ENCODE data around the gene NDUFA11.

The NDUFA11 gene

GRCh38 chr19:5932146-5932545 lies 28.6 kb upstream of the NDUFA11 start:
- no peak for DNase-seq

- DNase-seq, result no peak
These were observed 27.7 kb upstream of the NDUFA11 start for GRCh38 chr19:5931251-5931650.

GRCh38 chr19:5929625-5930024 lies 26.0 kb upstream of the NDUFA11 start:
- no peak for DNase-seq

- DNase-seq, result no peak
These were observed 25.6 kb upstream of the NDUFA11 start for GRCh38 chr19:5929179-5929578.

GRCh38 chr19:5927441-5927821 lies 23.8 kb upstream of the NDUFA11 start:
- no peak for DNase-seq

- no peak for DNase-seq
These were observed 23.3 kb upstream of the NDUFA11 start for GRCh38 chr19:5926641-5927440.

GRCh38 chr19:5925830-5926427 lies 22.3 kb upstream of the NDUFA11 start:
- DNase-seq, result no peak

- no peak for DNase-seq
These were observed 19.8 kb upstream of the NDUFA11 start for GRCh38 chr19:5923356-5923755.

- no peak for DNase-seq
These were observed 18.6 kb upstream of the NDUFA11 start for GRCh38 chr19:5922161-5922545.

- no peak for DNase-seq
These were observed 18.0 kb upstream of the NDUFA11 start for GRCh38 chr19:5921516-5922160.

- DNase-seq, result no peak
These were observed 15.0 kb upstream of the NDUFA11 start for GRCh38 chr19:5918463-5919079.

- DNase-seq, result no peak
These were observed 14.0 kb upstream of the NDUFA11 start for GRCh38 chr19:5917431-5918107.

GRCh38 chr19:5916181-5916708 lies 12.7 kb upstream of the NDUFA11 start:
- no peak for DNase-seq

GRCh38 chr19:5915782-5916165 lies 12.2 kb upstream of the NDUFA11 start:
- DNase-seq, result no peak

GRCh38 chr19:5914946-5915781 lies 11.6 kb upstream of the NDUFA11 start:
- no peak for DNase-seq

- no peak for DNase-seq
These were observed 10.8 kb upstream of the NDUFA11 start for GRCh38 chr19:5914358-5914774.

- no peak for DNase-seq
These were observed 10.3 kb upstream of the NDUFA11 start, which contains the start of gene CAPS for GRCh38 chr19:5913739-5914357. Gene CAPS, plus strand, starts transcription at chr19:5914254. Its CDS starts 153 bp downstream, at chr19:5914407.

- no peak for DNase-seq
These were observed 7.8 kb upstream of the NDUFA11 start for GRCh38 chr19:5911366-5911765.

GRCh38 chr19:5910638-5910907 lies 7.0 kb upstream of the NDUFA11 start:
- DNase-seq, result no peak

GRCh38 chr19:5908773-5909442 lies 5.3 kb upstream of the NDUFA11 start:
- DNase-seq, result peak in 1 of 2 experiments; percentile 34

- DNase-seq, result no peak
These were observed 3.7 kb upstream of the NDUFA11 start for GRCh38 chr19:5907241-5907640.
